ENCODE results near the gene TRIM50. TPM values are rescaled to one million over a fixed set of nuclear protein-coding genes. Genes with fewer than 3 reads are reported as not detected.

Gene TRIM50
- polyA plus RNA-seq, 1 experiment: not detected

- TF ChIP-seq, protein P1, sequence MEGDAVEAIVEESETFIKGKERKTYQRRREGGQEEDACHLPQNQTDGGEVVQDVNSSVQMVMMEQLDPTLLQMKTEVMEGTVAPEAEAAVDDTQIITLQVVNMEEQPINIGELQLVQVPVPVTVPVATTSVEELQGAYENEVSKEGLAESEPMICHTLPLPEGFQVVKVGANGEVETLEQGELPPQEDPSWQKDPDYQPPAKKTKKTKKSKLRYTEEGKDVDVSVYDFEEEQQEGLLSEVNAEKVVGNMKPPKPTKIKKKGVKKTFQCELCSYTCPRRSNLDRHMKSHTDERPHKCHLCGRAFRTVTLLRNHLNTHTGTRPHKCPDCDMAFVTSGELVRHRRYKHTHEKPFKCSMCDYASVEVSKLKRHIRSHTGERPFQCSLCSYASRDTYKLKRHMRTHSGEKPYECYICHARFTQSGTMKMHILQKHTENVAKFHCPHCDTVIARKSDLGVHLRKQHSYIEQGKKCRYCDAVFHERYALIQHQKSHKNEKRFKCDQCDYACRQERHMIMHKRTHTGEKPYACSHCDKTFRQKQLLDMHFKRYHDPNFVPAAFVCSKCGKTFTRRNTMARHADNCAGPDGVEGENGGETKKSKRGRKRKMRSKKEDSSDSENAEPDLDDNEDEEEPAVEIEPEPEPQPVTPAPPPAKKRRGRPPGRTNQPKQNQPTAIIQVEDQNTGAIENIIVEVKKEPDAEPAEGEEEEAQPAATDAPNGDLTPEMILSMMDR (IDR thresholded peaks at IDR 0.05; ENCODE audit: low read depth, low read length): no peak
- CTCF ChIA-PET: interaction anchor here (1.4 kb wide), 1 partner anchor 30 kb away, joined by 3 read pairs; no protein-coding TSS in a partner anchor
These were observed 26.9 kb upstream of the TRIM50 start for GRCh38 chr7:73354821-73355220.

DNA sequence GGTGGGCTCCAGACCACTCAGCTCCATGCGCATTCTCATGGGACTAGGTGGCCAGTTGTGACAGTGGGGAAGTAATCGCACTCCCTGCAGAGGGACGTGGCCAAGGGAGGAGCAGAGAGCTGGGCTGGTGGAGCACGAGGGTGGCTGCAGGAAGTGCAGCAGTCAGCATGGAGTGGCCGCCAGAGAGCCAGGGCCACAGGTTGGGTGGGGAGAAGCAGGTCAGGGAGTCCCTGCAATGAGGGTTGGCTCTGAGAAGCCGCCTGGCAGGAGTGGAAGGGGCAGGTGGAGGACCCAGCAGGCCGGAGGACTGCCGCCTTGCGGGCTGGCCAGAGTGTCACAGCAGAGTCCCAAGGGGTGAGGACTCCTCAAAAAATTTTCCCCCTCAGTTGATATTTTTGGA, 26.3 kb upstream of the TRIM50 start:
- POLR2A ChIA-PET: no interaction called here

More at GRCh38 chr7:73354821-73355220, 26.9 kb upstream of the TRIM50 start:
- no peak overlapping the region for H3K4me3 ChIP-seq (ENCODE audit: low read depth, low read length)
- H3K27me3 ChIP-seq (ENCODE audit: control insufficient read depth, insufficient read depth, low read length): peaks cover 8% of the 10 kb centered on the region
- no peak for DNase-seq (ENCODE audit: low read depth, low spot score)
- POLR2A ChIA-PET: no interaction called here
- H3K27ac ChIP-seq (ENCODE audit: low read depth, low read length): no peak overlapping the region
- peaks cover 10% of the 10 kb centered on the region for H3K9me3 ChIP-seq (ENCODE audit: control insufficient read depth, insufficient read depth, low read length)

GRCh38 chr7:73353243-73353642, 25.4 kb upstream of the TRIM50 start:
- H3K27ac ChIP-seq (ENCODE audit: low read depth, low read length): no peak overlapping the region
- TF ChIP-seq, protein P1 (IDR thresholded peaks at IDR 0.05; ENCODE audit: low read depth, low read length): no peak
- CTCF ChIA-PET: interaction anchor here (0.9 kb wide), 1 partner anchor 11 kb away, joined by 5 read pairs; no protein-coding TSS in a partner anchor
- H3K9me3 ChIP-seq (ENCODE audit: control insufficient read depth, insufficient read depth, low read length): peaks cover 8% of the 10 kb centered on the region
- peaks cover 7% of the 10 kb centered on the region for H3K27me3 ChIP-seq (ENCODE audit: control insufficient read depth, insufficient read depth, low read length)
- no peak for DNase-seq (ENCODE audit: low read depth, low spot score)
- H3K4me3 ChIP-seq (ENCODE audit: low read depth, low read length): no peak overlapping the region
- POLR2A ChIA-PET: no interaction called here

More for the DNA sequence above, 26.3 kb upstream of the TRIM50 start:
- no peak for DNase-seq (ENCODE audit: low read depth, low spot score)
- Histone ChIP-seq H3K27ac (ENCODE audit: low read depth, low read length) (no peak overlapping the region), H3K4me3 (ENCODE audit: low read depth, low read length) (no peak overlapping the region), H3K9me3 (ENCODE audit: control insufficient read depth, insufficient read depth, low read length) (peaks cover 8% of the 10 kb centered on the region), H3K27me3 (ENCODE audit: control insufficient read depth, insufficient read depth, low read length) (peaks cover 7% of the 10 kb centered on the region)
- TF ChIP-seq, protein P1 (IDR thresholded peaks at IDR 0.05; ENCODE audit: low read depth, low read length): no peak
- CTCF ChIA-PET: no interaction called here

- DNase-seq (ENCODE audit: low read depth, low spot score): no peak
- Histone ChIP-seq H3K4me3 (ENCODE audit: low read depth, low read length) (no peak overlapping the region), H3K27ac (ENCODE audit: low read depth, low read length) (no peak overlapping the region), H3K27me3 (ENCODE audit: control insufficient read depth, insufficient read depth, low read length) (peaks cover 9% of the 10 kb centered on the region), H3K9me3 (ENCODE audit: control insufficient read depth, insufficient read depth, low read length) (peaks cover 8% of the 10 kb centered on the region)
- POLR2A ChIA-PET: no interaction called here
- TF ChIP-seq, protein P1 (IDR thresholded peaks at IDR 0.05; ENCODE audit: low read depth, low read length): no peak
- CTCF ChIA-PET: interaction anchor here (0.9 kb wide), 1 partner anchor 10 kb away, joined by 5 read pairs; no protein-coding TSS in a partner anchor
These were observed 24.9 kb upstream of the TRIM50 start for GRCh38 chr7:73352784-73353183.

DNA sequence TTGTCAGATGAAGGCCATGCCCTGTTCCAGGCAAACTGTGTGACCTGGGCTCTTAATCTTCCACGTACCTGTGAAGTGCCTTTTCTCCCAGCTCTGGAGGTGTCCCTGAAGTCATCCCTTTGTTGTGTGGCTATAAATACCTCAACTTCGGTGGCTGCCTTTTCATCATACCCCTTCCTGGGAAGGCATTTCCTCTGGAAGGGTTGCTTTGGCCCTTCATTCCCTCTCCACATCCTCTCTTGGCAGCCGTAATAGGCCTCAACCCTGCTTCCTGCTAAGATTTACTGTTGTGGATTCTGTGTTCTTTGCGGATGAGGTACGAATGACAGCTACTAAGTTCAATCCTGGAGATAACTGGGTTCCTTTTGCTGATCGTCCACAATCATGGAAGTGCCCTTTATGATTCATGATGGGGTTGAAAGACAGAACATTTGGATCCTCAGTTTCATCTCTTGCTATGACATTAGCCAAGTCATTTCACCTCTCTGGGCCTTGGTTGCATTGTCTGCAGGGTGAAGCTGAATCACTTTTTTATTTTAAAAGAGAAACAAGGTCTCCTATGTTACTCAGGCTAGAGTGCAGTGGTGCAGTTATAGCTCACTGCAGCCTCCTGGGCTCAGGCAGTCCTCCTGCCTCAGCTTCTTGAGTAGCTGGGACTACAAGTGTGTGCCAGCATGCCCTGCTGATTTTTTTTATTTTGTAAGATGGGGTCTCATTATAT, 23.7 kb upstream of the TRIM50 start:
- ChIA-PET CTCF (no interaction called here), POLR2A (no interaction called here)
- TF ChIP-seq, protein P1 (IDR thresholded peaks at IDR 0.05; ENCODE audit: low read depth, low read length): no peak
- H3K9me3 ChIP-seq (ENCODE audit: control insufficient read depth, insufficient read depth, low read length): peaks cover 8% of the 10 kb centered on the region
- no peak overlapping the region for H3K27ac ChIP-seq (ENCODE audit: low read depth, low read length)
- no peak for DNase-seq (ENCODE audit: low read depth, low spot score)
- H3K27me3 ChIP-seq (ENCODE audit: control insufficient read depth, insufficient read depth, low read length): peaks cover 17% of the 10 kb centered on the region
- no peak overlapping the region for H3K4me3 ChIP-seq (ENCODE audit: low read depth, low read length)
